SK-N-SH (cell line): ENCODE results near the gene TRAF3IP1. TPM values are rescaled to one million over a fixed set of nuclear protein-coding genes. Genes with fewer than 3 reads are reported as not detected.
"Not testable (repeated sequence)": the region's sequence is repeated elsewhere in the genome, so short reads cannot be mapped to it uniquely, and the experiment has no call there.

Experiments used
- CTCF ChIA-PET: fragments of 300-600, 350-600 bp; formaldehyde crosslinking; extraction: SDS; loops from one replicate; lab custom pipeline; 2021; lab: Yijun Ruan, JAX
- POLR2A ChIA-PET: fragments of 350-600 bp; sonication (Branson Sonifier 250); formaldehyde crosslinking; extraction: SDS; loops from one replicate; lab custom pipeline; 2020; ENCODE audit warnings: antibody characterized with exemption, inconsistent platforms; lab: Yijun Ruan, JAX
- DNase-seq: peaks from one replicate; pipeline ENCODE4 v3.0.0; 2012
- H2AFZ ChIP-seq: fragments of 200-600 bp; sonication (generic); 2 replicates; pipeline ENCODE4 v1.8.1; 2016; ENCODE audit warnings: antibody characterized with exemption, mild to moderate bottlenecking, low read depth
- H3F3A ChIP-seq: fragments of 200-600 bp; sonication (generic); replicated peaks from 2 replicates; pipeline ENCODE3; 2016; ENCODE audit warnings: antibody characterized with exemption, mild to moderate bottlenecking; ENCODE audit not compliant: insufficient read depth
- H3K27ac ChIP-seq, 2 experiments: fragments of 200-500 bp in 1 of 2; fragments of 200-600 bp in 1 of 2; sonication (Bioruptor generic) in 1 of 2; sonication (generic), shearing (Covaris generic) in 1 of 2; 2 replicates each; pipeline versions ENCODE4 v1.5.1 to v1.6.1; 2014 to 2016; ENCODE audit warnings: low read depth in 2 of 2, inconsistent platforms in 1 of 2, low read length in 1 of 2, mild to moderate bottlenecking in 1 of 2, mixed read lengths in 1 of 2
- H3K27me3 ChIP-seq: fragments of 200-600 bp; sonication (generic), shearing (Covaris generic); 2 replicates; pipeline ENCODE4 v1.6.1; 2016; ENCODE audit warnings: mixed run types; ENCODE audit not compliant: insufficient read depth
- H3K36me3 ChIP-seq, 2 experiments: fragments of 200-500 bp in 1 of 2; fragments of 200-600 bp in 1 of 2; sonication (Bioruptor generic) in 1 of 2; sonication (generic) in 1 of 2; replicated peaks in 1 of 2; 2 replicates each; pipeline versions ENCODE3 to v1.5.1; 2014 to 2016; ENCODE audit warnings: low read length in 1 of 2, mild to moderate bottlenecking in 1 of 2; ENCODE audit not compliant: insufficient read depth in 2 of 2, control insufficient read depth in 1 of 2
- H3K4me1 ChIP-seq, 2 experiments: fragments of 200-500 bp in 1 of 2; fragments of 200-600 bp in 1 of 2; sonication (Bioruptor generic) in 1 of 2; sonication (generic), shearing (Covaris generic) in 1 of 2; 2 replicates each; pipeline versions ENCODE4 v1.5.1 to v1.6.1; 2014 to 2016; ENCODE audit warnings: low read depth in 1 of 2, low read length in 1 of 2, mixed run types in 1 of 2; ENCODE audit not compliant: insufficient read depth in 2 of 2, control insufficient read depth in 1 of 2
- H3K4me2 ChIP-seq: fragments of 200-600 bp; sonication (generic), shearing (Covaris generic); 2 replicates; pipeline ENCODE4 v1.6.1; 2017; ENCODE audit warnings: mixed run types
- H3K4me3 ChIP-seq, 2 experiments: fragments of 200-500 bp in 1 of 2; fragments of 200-600 bp in 1 of 2; sonication (Bioruptor generic) in 1 of 2; sonication (generic), shearing (Covaris generic) in 1 of 2; 2 replicates each; pipeline versions ENCODE4 v1.5.1 to v1.8.1; 2014 to 2016; ENCODE audit warnings: low read depth in 2 of 2, inconsistent platforms in 1 of 2, low read length in 1 of 2, mild to moderate bottlenecking in 1 of 2, mixed read lengths in 1 of 2, moderate library complexity in 1 of 2
- H3K79me2 ChIP-seq: fragments of 200-600 bp; sonication (generic); 2 replicates; pipeline ENCODE4 v1.8.1; 2017; ENCODE audit warnings: mild to moderate bottlenecking; ENCODE audit not compliant: insufficient read depth
- H3K9ac ChIP-seq: fragments of 200-600 bp; sonication (generic); 2 replicates; pipeline ENCODE4 v1.6.1; 2017; ENCODE audit warnings: mixed run types
- H3K9me2 ChIP-seq: fragments of 200-600 bp; sonication (generic); 2 replicates; pipeline ENCODE4 v1.6.1; 2017; ENCODE audit warnings: mixed run types
- H3K9me3 ChIP-seq: fragments of 200-600 bp; sonication (generic); 2 replicates; pipeline ENCODE4 v1.6.1; 2017; ENCODE audit warnings: mixed run types, mild to moderate bottlenecking, moderate library complexity
- H4K20me1 ChIP-seq: fragments of 200-600 bp; sonication (generic); 2 replicates; pipeline ENCODE4 v1.6.1; 2017; ENCODE audit warnings: mild to moderate bottlenecking, mixed run types; ENCODE audit not compliant: insufficient read depth
- CTCF ChIP-seq: fragments of 200-600 bp; sonication (generic); IDR thresholded peaks from 2 replicates; pipeline ENCODE4 v1.6.1; 2017; ENCODE audit warnings: antibody characterized with exemption, mild to moderate bottlenecking, moderate library complexity
- ELF1 ChIP-seq: IDR thresholded peaks from 2 replicates; pipeline ENCODE4 v1.4.0; 2012
- FOSL2 ChIP-seq: IDR thresholded peaks from 2 replicates; pipeline ENCODE4 v1.4.0; 2012; ENCODE audit warnings: low read depth, mild to moderate bottlenecking, moderate library complexity, borderline replicate concordance
- GABPA ChIP-seq: IDR thresholded peaks from 2 replicates; pipeline ENCODE4 v1.4.0; 2012; ENCODE audit warnings: low read depth, mild to moderate bottlenecking
- GATA2 ChIP-seq: sonication (generic); formaldehyde crosslinking; IDR thresholded peaks from 2 replicates; pipeline ENCODE4 v1.5.0; 2020; ENCODE audit warnings: mild to moderate bottlenecking, missing genetic modification reagents
- MEF2A ChIP-seq: IDR thresholded peaks from 2 replicates; pipeline ENCODE4 v1.4.0; 2012; ENCODE audit warnings: low read depth, borderline replicate concordance
- NRF1 ChIP-seq: IDR thresholded peaks from 2 replicates; pipeline ENCODE4 v1.6.1; 2012; ENCODE audit warnings: low read depth, mild to moderate bottlenecking, low read length
- POLR2AphosphoS5 ChIP-seq: IDR thresholded peaks from 2 replicates; pipeline ENCODE4 v1.6.1; 2012; ENCODE audit warnings: low read depth, low read length
- RAD21 ChIP-seq: IDR thresholded peaks from 2 replicates; pipeline ENCODE4 v1.6.1; 2012; ENCODE audit warnings: mild to moderate bottlenecking, low read length
- RCOR1 ChIP-seq: fragments of 150-350 bp; IDR thresholded peaks from 2 replicates; pipeline ENCODE4 v1.6.1; 2017; ENCODE audit warnings: antibody characterized with exemption, low read length
- REST ChIP-seq: IDR thresholded peaks from 2 replicates; pipeline ENCODE4 v1.6.1; 2012; ENCODE audit warnings: mild to moderate bottlenecking, low read depth, low read length, moderate library complexity
- SMC3 ChIP-seq: IDR thresholded peaks from 2 replicates; pipeline ENCODE4 v1.6.1; 2012; ENCODE audit warnings: low read depth, low read length, improper control_type of control experiment
- TCF12 ChIP-seq: IDR thresholded peaks from 2 replicates; pipeline ENCODE4 v1.4.0; 2012
- TEAD4 ChIP-seq: IDR thresholded peaks from 2 replicates; pipeline ENCODE4 v1.4.0; 2012; ENCODE audit warnings: mild to moderate bottlenecking, borderline replicate concordance; ENCODE audit not compliant: insufficient read depth
- WGBS: methylation state at CpG from one replicate; pipeline ENCODE4 v1.1.6; 2017; ENCODE audit warnings: low lambda C conversion rate; 5-methylcytosine and 5-hydroxymethylcytosine counted together
- polyA plus RNA-seq, 3 experiments: library from polyadenylated mRNA; depleted of rRNA; stranded (reverse); fragments of >200 nt; gene quantifications; 2 replicates each; pipeline ENCODE4 v1.2.3, GENCODE V29; 2012
- TF ChIP-seq, protein P1 (sequence below): IDR thresholded peaks from 2 replicates; pipeline ENCODE4 v1.4.0; 2012; ENCODE audit warnings: low read depth, borderline replicate concordance
- TF ChIP-seq, protein P2 (sequence below): IDR thresholded peaks from 2 replicates; pipeline ENCODE4 v1.4.0; 2012; ENCODE audit warnings: low read depth

TRAF3IP1 gene
- polyA plus RNA-seq, 1 of the 3 experiments (the other 2 are of a cell fraction): 15.0 TPM

- no peak overlapping the region for H3K9ac ChIP-seq
- ChIA-PET CTCF (interaction anchor here (0.6 to 4.8 kb wide), 27 partner anchors 8 to 1689 kb away, joined by 3 to 35 read pairs (median 4); no protein-coding TSS in a partner anchor), POLR2A (no interaction called here)
- TF ChIP-seq, protein P1, sequence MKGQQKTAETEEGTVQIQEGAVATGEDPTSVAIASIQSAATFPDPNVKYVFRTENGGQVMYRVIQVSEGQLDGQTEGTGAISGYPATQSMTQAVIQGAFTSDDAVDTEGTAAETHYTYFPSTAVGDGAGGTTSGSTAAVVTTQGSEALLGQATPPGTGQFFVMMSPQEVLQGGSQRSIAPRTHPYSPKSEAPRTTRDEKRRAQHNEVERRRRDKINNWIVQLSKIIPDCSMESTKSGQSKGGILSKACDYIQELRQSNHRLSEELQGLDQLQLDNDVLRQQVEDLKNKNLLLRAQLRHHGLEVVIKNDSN: no peak
- TF ChIP-seq SMC3 (peak; percentile 89), RAD21 (peak; percentile 85), CTCF (peak; percentile 76)
- no peak overlapping the region for H3K27ac ChIP-seq
- no peak overlapping the region for H2AFZ ChIP-seq
- H3K36me3 ChIP-seq: peaks cover 0 to 4% of the 10 kb centered on the region in 2 experiments
- no peaks in the 10 kb centered on the region for H3K9me3 ChIP-seq
- 64% methylated on average over 10 of the region's 10 CpGs for WGBS
- peaks cover 0 to 4% of the 10 kb centered on the region in 2 experiments; a peak in 1 of 4 replicates for H3K4me1 ChIP-seq
- no peak overlapping the region for H3K4me3 ChIP-seq
- H3K79me2 ChIP-seq: peaks cover 2% of the 10 kb centered on the region; the same call in 1 of the 2 replicates
- peak; percentile 73 for DNase-seq
- no peaks in the 10 kb centered on the region for H3K27me3 ChIP-seq
- no peaks in the 10 kb centered on the region for H3K9me2 ChIP-seq
- peaks cover 2% of the 10 kb centered on the region for H3F3A ChIP-seq
- no peak overlapping the region for H3K4me2 ChIP-seq
- no peaks in the 10 kb centered on the region for H4K20me1 ChIP-seq
These were observed 50.6 kb downstream of the TRAF3IP1 start for GRCh38 chr2:238370823-238371372.

DNA sequence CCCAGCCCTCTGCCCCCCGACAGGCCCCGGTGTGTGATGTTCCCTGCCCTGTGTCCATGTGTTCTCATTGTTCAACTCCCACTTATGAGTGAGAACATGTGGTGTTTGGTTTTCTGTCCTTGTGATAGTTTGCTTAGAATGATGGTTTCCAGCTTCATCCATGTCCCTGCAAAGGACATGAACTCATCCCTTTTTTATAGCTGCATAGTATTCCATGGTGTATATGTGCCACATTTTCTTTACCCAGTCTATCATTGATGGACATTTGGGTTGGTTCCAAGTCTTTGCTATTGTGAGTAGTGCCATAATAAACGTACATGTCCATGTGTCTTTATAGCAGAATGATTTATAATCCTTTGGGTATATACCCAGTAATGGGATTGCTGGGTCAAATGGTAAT, 52.0 kb downstream of the TRAF3IP1 start:
- H3K4me2 ChIP-seq, H3K27me3 ChIP-seq, H4K20me1 ChIP-seq, H2AFZ ChIP-seq, DNase-seq, H3K4me3 ChIP-seq, H3K9me3 ChIP-seq, H3K9ac ChIP-seq, H3K27ac ChIP-seq, H3K79me2 ChIP-seq, H3F3A ChIP-seq, H3K36me3 ChIP-seq, H3K4me1 ChIP-seq, POLR2A ChIA-PET, H3K9me2 ChIP-seq, CTCF ChIA-PET: not testable (repeated sequence)
- 93% methylated on average over 3 of the region's 3 CpGs for WGBS

GRCh38 chr2:238376884-238377391, 56.6 kb downstream of the TRAF3IP1 start:
- H3K4me2 ChIP-seq: no peak overlapping the region
- TF ChIP-seq TEAD4 (no peak), TCF12 (no peak), REST (no peak), SMC3 (no peak), ELF1 (no peak), GATA2 (CRISPR knock-in tag) (no peak), NRF1 (no peak), GABPA (no peak), FOSL2 (no peak), POLR2AphosphoS5 (no peak), MEF2A (no peak), RCOR1 (no peak)
- TF ChIP-seq, protein P2, sequence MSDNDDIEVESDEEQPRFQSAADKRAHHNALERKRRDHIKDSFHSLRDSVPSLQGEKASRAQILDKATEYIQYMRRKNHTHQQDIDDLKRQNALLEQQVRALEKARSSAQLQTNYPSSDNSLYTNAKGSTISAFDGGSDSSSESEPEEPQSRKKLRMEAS: no peak

More at GRCh38 chr2:238376884-238377391, 56.6 kb downstream of the TRAF3IP1 start:
- no peak overlapping the region for H3K4me3 ChIP-seq
- no peaks in the 10 kb centered on the region for H3K27me3 ChIP-seq
- peaks cover 0 to 6% of the 10 kb centered on the region in 2 experiments for H3K36me3 ChIP-seq
- H3K9ac ChIP-seq: no peak overlapping the region
- DNase-seq: no peak
- H3K79me2 ChIP-seq: peaks cover 5% of the 10 kb centered on the region; the same call in 1 of the 2 replicates
- H3K9me2 ChIP-seq: no peaks in the 10 kb centered on the region
- H2AFZ ChIP-seq: no peak overlapping the region
- peaks cover 0 to 26% of the 10 kb centered on the region in 2 experiments; a peak in 2 of 4 replicates for H3K4me1 ChIP-seq
- no peaks in the 10 kb centered on the region for H3K9me3 ChIP-seq
- ChIA-PET CTCF (interaction anchor here (0.8 to 1.3 kb wide), 3 partner anchors 10 to 408 kb away, joined by 3 to 5 read pairs (median 3); no protein-coding TSS in a partner anchor), POLR2A (no interaction called here)
- H3K27ac ChIP-seq: no peak overlapping the region
- peaks cover 7% of the 10 kb centered on the region for H3F3A ChIP-seq
- WGBS: 92% methylated on average over 8 of the region's 8 CpGs
- no peaks in the 10 kb centered on the region for H4K20me1 ChIP-seq
